HG03442 (cell line): Measurements from ENCODE around the gene KRTAP10-11.
"Not testable (repeated sequence)": the region's sequence is repeated elsewhere in the genome, so short reads cannot be mapped to it uniquely, and the experiment has no call there.

ENCODE experiments used
- ATAC-seq: cut with Tn5 transposase; IDR thresholded peaks from one replicate; pipeline ENCODE4 v1.9.1; 2021; ENCODE audit warnings: mild to moderate bottlenecking, moderate library complexity; ENCODE audit not compliant: unreplicated experiment

KRTAP10-11 gene

GRCh38 chr21:44614961-44615391 lies 31.2 kb upstream of the KRTAP10-11 start:
- ATAC-seq, result no peak

- ATAC-seq, result no peak
These were observed 30.7 kb upstream of the KRTAP10-11 start for GRCh38 chr21:44615466-44615865.

GRCh38 chr21:44615911-44616590 lies 30.2 kb upstream of the KRTAP10-11 start:
- ATAC-seq, result no peak

GRCh38 chr21:44616591-44616926 lies 29.7 kb upstream of the KRTAP10-11 start:
- ATAC-seq, result no peak

GRCh38 chr21:44617071-44617501 lies 29.1 kb upstream of the KRTAP10-11 start:
- ATAC-seq, result no peak

- no peak for ATAC-seq
These were observed 27.7 kb upstream of the KRTAP10-11 start for GRCh38 chr21:44618504-44618903.

GRCh38 chr21:44618909-44619308 lies 27.3 kb upstream of the KRTAP10-11 start:
- ATAC-seq, result no peak

GRCh38 chr21:44619886-44620285 lies 26.3 kb upstream of the KRTAP10-11 start:
- ATAC-seq, result no peak

GRCh38 chr21:44623575-44623974 lies 22.6 kb upstream of the KRTAP10-11 start:
- no peak for ATAC-seq

GRCh38 chr21:44625756-44626155 lies 20.5 kb upstream of the KRTAP10-11 start:
- no peak for ATAC-seq

GRCh38 chr21:44626262-44626661 lies 20.0 kb upstream of the KRTAP10-11 start:
- ATAC-seq, result no peak

- no peak for ATAC-seq
These were observed 19.5 kb upstream of the KRTAP10-11 start, which contains the start of gene KRTAP10-9 for GRCh38 chr21:44626673-44627143. KRTAP10-9 (plus strand) TSS chr21:44627093; CDS start chr21:44627172, 79 bp downstream.

- not testable (repeated sequence) for ATAC-seq
These were observed 18.9 kb upstream of the KRTAP10-11 start for GRCh38 chr21:44627181-44627822.

GRCh38 chr21:44627831-44628233 lies 18.4 kb upstream of the KRTAP10-11 start:
- ATAC-seq, result not testable (repeated sequence)

GRCh38 chr21:44628707-44629391 lies 17.4 kb upstream of the KRTAP10-11 start:
- ATAC-seq, result no peak

GRCh38 chr21:44630440-44630839 lies 15.8 kb upstream of the KRTAP10-11 start:
- no peak for ATAC-seq

- no peak for ATAC-seq
These were observed 14.1 kb upstream of the KRTAP10-11 start for GRCh38 chr21:44632067-44632466.

- ATAC-seq, result no peak
These were observed 9.8 kb upstream of the KRTAP10-11 start for GRCh38 chr21:44636209-44637017.

- ATAC-seq, result no peak
These were observed 9.0 kb upstream of the KRTAP10-11 start, which contains the start of gene KRTAP10-10 for GRCh38 chr21:44637018-44637850. KRTAP10-10 (plus strand) TSS chr21:44637356; CDS start chr21:44637418, 62 bp downstream.

- not testable (repeated sequence) for ATAC-seq
These were observed 8.3 kb upstream of the KRTAP10-11 start for GRCh38 chr21:44637851-44638348.
